SK-N-SH (cell line): Measurements from ENCODE around the gene OTOP2.

Experiments used
- EP300 ChIP-seq, 2 experiments: IDR thresholded peaks; 2 replicates each; pipeline versions ENCODE4 v1.4.0 to v1.6.1; 2012; ENCODE audit warnings: borderline replicate concordance in 1 of 2, low read depth in 1 of 2, low read length in 1 of 2
- EZH2phosphoT487 ChIP-seq: fragments of 200-600 bp; sonication (generic); IDR thresholded peaks from 2 replicates; pipeline ENCODE4 v1.6.1; 2017; ENCODE audit warnings: low read depth, mixed run types, mild to moderate bottlenecking, antibody characterized with exemption, moderate library complexity, borderline replicate concordance
- FOXJ3 ChIP-seq: sonication (generic); formaldehyde crosslinking; IDR thresholded peaks from 2 replicates; pipeline ENCODE4 v1.5.1; 2020; ENCODE audit warnings: mild to moderate bottlenecking, missing genetic modification reagents
- MXI1 ChIP-seq: IDR thresholded peaks from 2 replicates; pipeline ENCODE4 v1.6.1; 2012; ENCODE audit warnings: mild to moderate bottlenecking, low read depth, low read length, improper control_type of control experiment
- NFIC ChIP-seq: IDR thresholded peaks from 2 replicates; pipeline ENCODE4 v1.4.0; 2012; ENCODE audit warnings: borderline replicate concordance
- NRF1 ChIP-seq: IDR thresholded peaks from 2 replicates; pipeline ENCODE4 v1.6.1; 2012; ENCODE audit warnings: low read depth, mild to moderate bottlenecking, low read length
- POLR2AphosphoS5 ChIP-seq: IDR thresholded peaks from 2 replicates; pipeline ENCODE4 v1.6.1; 2012; ENCODE audit warnings: low read depth, low read length
- RCOR1 ChIP-seq: fragments of 150-350 bp; IDR thresholded peaks from 2 replicates; pipeline ENCODE4 v1.6.1; 2017; ENCODE audit warnings: antibody characterized with exemption, low read length
- SIN3A ChIP-seq: IDR thresholded peaks from 2 replicates; pipeline ENCODE4 v1.6.1; 2012; ENCODE audit warnings: low read depth, mild to moderate bottlenecking, low read length, moderate library complexity, borderline replicate concordance
- SMC3 ChIP-seq: IDR thresholded peaks from 2 replicates; pipeline ENCODE4 v1.6.1; 2012; ENCODE audit warnings: low read depth, low read length, improper control_type of control experiment
- TF ChIP-seq, protein P1 (sequence below): IDR thresholded peaks from 2 replicates; pipeline ENCODE4 v1.6.1; 2012; ENCODE audit warnings: mild to moderate bottlenecking, low read depth, low read length, moderate library complexity
- TF ChIP-seq, protein P2 (sequence below): fragments of 200-600 bp; sonication (generic); IDR thresholded peaks from 2 replicates; pipeline ENCODE4 v1.6.1; 2017; ENCODE audit warnings: antibody characterized with exemption, mild to moderate bottlenecking, moderate library complexity
- TF ChIP-seq, protein P3 (sequence below): IDR thresholded peaks from 2 replicates; pipeline ENCODE4 v1.4.0; 2012; ENCODE audit warnings: low read depth, borderline replicate concordance

DNA sequence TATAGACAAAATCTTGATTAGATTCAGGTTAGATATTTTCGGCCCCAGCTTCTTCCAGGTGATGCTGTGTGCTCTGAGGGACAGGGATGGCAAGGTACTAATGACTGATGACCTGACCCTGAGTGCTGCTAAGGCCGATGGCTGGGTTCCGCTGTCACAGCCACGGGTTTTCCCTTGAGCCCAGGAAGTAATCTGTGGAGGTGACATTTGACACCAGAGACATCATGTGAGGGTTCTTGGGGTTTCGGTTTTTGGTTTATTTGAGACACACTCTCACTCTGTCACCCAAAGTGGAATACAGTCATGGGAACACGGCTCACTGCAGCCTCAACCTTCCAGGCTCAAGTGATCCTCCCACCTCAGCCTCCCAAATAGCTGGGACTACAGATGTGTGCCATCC lies 21.5 kb downstream of the OTOP2 start:
- TF ChIP-seq NRF1 (no peak), EP300 (IDR thresholded peaks at IDR 0.05; ENCODE audit: borderline replicate concordance in 1 of 2, low read depth in 1 of 2, low read length in 1 of 2) (no peak), FOXJ3 (CRISPR knock-in tag) (no peak), NFIC (no peak), EZH2phosphoT487 (no peak), RCOR1 (no peak), SMC3 (no peak), POLR2AphosphoS5 (no peak), MXI1 (no peak), SIN3A (no peak)
- TF ChIP-seq, protein P1, sequence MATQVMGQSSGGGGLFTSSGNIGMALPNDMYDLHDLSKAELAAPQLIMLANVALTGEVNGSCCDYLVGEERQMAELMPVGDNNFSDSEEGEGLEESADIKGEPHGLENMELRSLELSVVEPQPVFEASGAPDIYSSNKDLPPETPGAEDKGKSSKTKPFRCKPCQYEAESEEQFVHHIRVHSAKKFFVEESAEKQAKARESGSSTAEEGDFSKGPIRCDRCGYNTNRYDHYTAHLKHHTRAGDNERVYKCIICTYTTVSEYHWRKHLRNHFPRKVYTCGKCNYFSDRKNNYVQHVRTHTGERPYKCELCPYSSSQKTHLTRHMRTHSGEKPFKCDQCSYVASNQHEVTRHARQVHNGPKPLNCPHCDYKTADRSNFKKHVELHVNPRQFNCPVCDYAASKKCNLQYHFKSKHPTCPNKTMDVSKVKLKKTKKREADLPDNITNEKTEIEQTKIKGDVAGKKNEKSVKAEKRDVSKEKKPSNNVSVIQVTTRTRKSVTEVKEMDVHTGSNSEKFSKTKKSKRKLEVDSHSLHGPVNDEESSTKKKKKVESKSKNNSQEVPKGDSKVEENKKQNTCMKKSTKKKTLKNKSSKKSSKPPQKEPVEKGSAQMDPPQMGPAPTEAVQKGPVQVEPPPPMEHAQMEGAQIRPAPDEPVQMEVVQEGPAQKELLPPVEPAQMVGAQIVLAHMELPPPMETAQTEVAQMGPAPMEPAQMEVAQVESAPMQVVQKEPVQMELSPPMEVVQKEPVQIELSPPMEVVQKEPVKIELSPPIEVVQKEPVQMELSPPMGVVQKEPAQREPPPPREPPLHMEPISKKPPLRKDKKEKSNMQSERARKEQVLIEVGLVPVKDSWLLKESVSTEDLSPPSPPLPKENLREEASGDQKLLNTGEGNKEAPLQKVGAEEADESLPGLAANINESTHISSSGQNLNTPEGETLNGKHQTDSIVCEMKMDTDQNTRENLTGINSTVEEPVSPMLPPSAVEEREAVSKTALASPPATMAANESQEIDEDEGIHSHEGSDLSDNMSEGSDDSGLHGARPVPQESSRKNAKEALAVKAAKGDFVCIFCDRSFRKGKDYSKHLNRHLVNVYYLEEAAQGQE = no peak
- TF ChIP-seq, protein P2, sequence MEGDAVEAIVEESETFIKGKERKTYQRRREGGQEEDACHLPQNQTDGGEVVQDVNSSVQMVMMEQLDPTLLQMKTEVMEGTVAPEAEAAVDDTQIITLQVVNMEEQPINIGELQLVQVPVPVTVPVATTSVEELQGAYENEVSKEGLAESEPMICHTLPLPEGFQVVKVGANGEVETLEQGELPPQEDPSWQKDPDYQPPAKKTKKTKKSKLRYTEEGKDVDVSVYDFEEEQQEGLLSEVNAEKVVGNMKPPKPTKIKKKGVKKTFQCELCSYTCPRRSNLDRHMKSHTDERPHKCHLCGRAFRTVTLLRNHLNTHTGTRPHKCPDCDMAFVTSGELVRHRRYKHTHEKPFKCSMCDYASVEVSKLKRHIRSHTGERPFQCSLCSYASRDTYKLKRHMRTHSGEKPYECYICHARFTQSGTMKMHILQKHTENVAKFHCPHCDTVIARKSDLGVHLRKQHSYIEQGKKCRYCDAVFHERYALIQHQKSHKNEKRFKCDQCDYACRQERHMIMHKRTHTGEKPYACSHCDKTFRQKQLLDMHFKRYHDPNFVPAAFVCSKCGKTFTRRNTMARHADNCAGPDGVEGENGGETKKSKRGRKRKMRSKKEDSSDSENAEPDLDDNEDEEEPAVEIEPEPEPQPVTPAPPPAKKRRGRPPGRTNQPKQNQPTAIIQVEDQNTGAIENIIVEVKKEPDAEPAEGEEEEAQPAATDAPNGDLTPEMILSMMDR = no peak
- TF ChIP-seq, protein P3, sequence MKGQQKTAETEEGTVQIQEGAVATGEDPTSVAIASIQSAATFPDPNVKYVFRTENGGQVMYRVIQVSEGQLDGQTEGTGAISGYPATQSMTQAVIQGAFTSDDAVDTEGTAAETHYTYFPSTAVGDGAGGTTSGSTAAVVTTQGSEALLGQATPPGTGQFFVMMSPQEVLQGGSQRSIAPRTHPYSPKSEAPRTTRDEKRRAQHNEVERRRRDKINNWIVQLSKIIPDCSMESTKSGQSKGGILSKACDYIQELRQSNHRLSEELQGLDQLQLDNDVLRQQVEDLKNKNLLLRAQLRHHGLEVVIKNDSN = no peak
